ENCODE measurements around the gene MRPL46.
"Not testable (repeated sequence)": the region's sequence is repeated elsewhere in the genome, so short reads cannot be mapped to it uniquely, and the experiment has no call there.

MRPL46 gene

GRCh38 chr15:88449581-88449980 lies 17.6 kb downstream of the MRPL46 start:
- H3K9me3 ChIP-seq (ENCODE audit: low read length) = no peaks in the 10 kb centered on the region
- no peaks in the 10 kb centered on the region for H3K4me1 ChIP-seq (ENCODE audit: insufficient read depth, low read length)
- no peak overlapping the region for H2AFZ ChIP-seq (ENCODE audit: low read depth, low read length)
- peaks cover 8% of the 10 kb centered on the region for H3K27me3 ChIP-seq (ENCODE audit: insufficient read depth, low read length)
- H3K4me3 ChIP-seq (ENCODE audit: low read length) = no peak overlapping the region
- no peaks in the 10 kb centered on the region for H3K36me3 ChIP-seq (ENCODE audit: insufficient read depth, low read length)

- H3K36me3 ChIP-seq (ENCODE audit: insufficient read depth, low read length) = no peaks in the 10 kb centered on the region
- no peak overlapping the region for H2AFZ ChIP-seq (ENCODE audit: low read depth, low read length)
- H3K4me3 ChIP-seq (ENCODE audit: low read length) = no peak overlapping the region
- no peaks in the 10 kb centered on the region for H3K4me1 ChIP-seq (ENCODE audit: insufficient read depth, low read length)
- peaks cover 8% of the 10 kb centered on the region for H3K27me3 ChIP-seq (ENCODE audit: insufficient read depth, low read length)
- no peaks in the 10 kb centered on the region for H3K9me3 ChIP-seq (ENCODE audit: low read length)
Measured at GRCh38 chr15:88448991-88449461, 18.2 kb downstream of the MRPL46 start.

GRCh38 chr15:88447741-88448140 lies 19.4 kb downstream of the MRPL46 start:
- H3K4me3 ChIP-seq (ENCODE audit: low read length) = no peak overlapping the region
- no peaks in the 10 kb centered on the region for H3K36me3 ChIP-seq (ENCODE audit: insufficient read depth, low read length)
- no peaks in the 10 kb centered on the region for H3K4me1 ChIP-seq (ENCODE audit: insufficient read depth, low read length)
- peaks cover 8% of the 10 kb centered on the region for H3K27me3 ChIP-seq (ENCODE audit: insufficient read depth, low read length)
- H2AFZ ChIP-seq (ENCODE audit: low read depth, low read length) = no peak overlapping the region
- no peaks in the 10 kb centered on the region for H3K9me3 ChIP-seq (ENCODE audit: low read length)

GRCh38 chr15:88447206-88447605 lies 20.0 kb downstream of the MRPL46 start:
- no peaks in the 10 kb centered on the region for H3K9me3 ChIP-seq (ENCODE audit: low read length)
- no peaks in the 10 kb centered on the region for H3K36me3 ChIP-seq (ENCODE audit: insufficient read depth, low read length)
- peaks cover 8% of the 10 kb centered on the region for H3K27me3 ChIP-seq (ENCODE audit: insufficient read depth, low read length)

GRCh38 chr15:88441076-88441730 lies 26.0 kb downstream of the MRPL46 start:
- Histone ChIP-seq H3K36me3 (ENCODE audit: insufficient read depth, low read length) (no peaks in the 10 kb centered on the region), H3K4me1 (ENCODE audit: insufficient read depth, low read length) (no peaks in the 10 kb centered on the region), H3K27me3 (ENCODE audit: insufficient read depth, low read length) (no peaks in the 10 kb centered on the region), H3K4me3 (ENCODE audit: low read length) (no peak overlapping the region), H2AFZ (ENCODE audit: low read depth, low read length) (no peak overlapping the region), H3K9me3 (ENCODE audit: low read length) (no peaks in the 10 kb centered on the region)

More at GRCh38 chr15:88447206-88447605, 20.0 kb downstream of the MRPL46 start:
- Histone ChIP-seq H3K4me1 (ENCODE audit: insufficient read depth, low read length) (no peaks in the 10 kb centered on the region), H2AFZ (ENCODE audit: low read depth, low read length) (no peak overlapping the region), H3K4me3 (ENCODE audit: low read length) (no peak overlapping the region)

- Histone ChIP-seq H3K4me3 (ENCODE audit: low read length) (no peak overlapping the region), H2AFZ (ENCODE audit: low read depth, low read length) (no peak overlapping the region), H3K27me3 (ENCODE audit: insufficient read depth, low read length) (no peaks in the 10 kb centered on the region), H3K36me3 (ENCODE audit: insufficient read depth, low read length) (no peaks in the 10 kb centered on the region), H3K9me3 (ENCODE audit: low read length) (no peaks in the 10 kb centered on the region), H3K4me1 (ENCODE audit: insufficient read depth, low read length) (no peaks in the 10 kb centered on the region)
Measured at GRCh38 chr15:88440021-88440420, 27.2 kb downstream of the MRPL46 start.

- H3K36me3 ChIP-seq (ENCODE audit: insufficient read depth, low read length) = no peaks in the 10 kb centered on the region
- H3K9me3 ChIP-seq (ENCODE audit: low read length) = no peaks in the 10 kb centered on the region
- no peak overlapping the region for H3K4me3 ChIP-seq (ENCODE audit: low read length)
- H3K4me1 ChIP-seq (ENCODE audit: insufficient read depth, low read length) = no peaks in the 10 kb centered on the region
- no peak overlapping the region for H2AFZ ChIP-seq (ENCODE audit: low read depth, low read length)
- H3K27me3 ChIP-seq (ENCODE audit: insufficient read depth, low read length) = no peaks in the 10 kb centered on the region
Measured at GRCh38 chr15:88438181-88438580, 29.0 kb downstream of the MRPL46 start.

- H3K9me3 ChIP-seq (ENCODE audit: low read length); H3K27me3 ChIP-seq (ENCODE audit: insufficient read depth, low read length); H3K36me3 ChIP-seq (ENCODE audit: insufficient read depth, low read length); H3K4me1 ChIP-seq (ENCODE audit: insufficient read depth, low read length); H3K4me3 ChIP-seq (ENCODE audit: low read length); H2AFZ ChIP-seq (ENCODE audit: low read depth, low read length): not testable (repeated sequence)
Measured at GRCh38 chr15:88434106-88434505, 33.1 kb downstream of the MRPL46 start.

- no peak overlapping the region for H3K4me3 ChIP-seq (ENCODE audit: low read length)
- no peaks in the 10 kb centered on the region for H3K36me3 ChIP-seq (ENCODE audit: insufficient read depth, low read length)
- peaks cover 8% of the 10 kb centered on the region for H3K27me3 ChIP-seq (ENCODE audit: insufficient read depth, low read length)
- no peak overlapping the region for H2AFZ ChIP-seq (ENCODE audit: low read depth, low read length)
- H3K4me1 ChIP-seq (ENCODE audit: insufficient read depth, low read length) = no peaks in the 10 kb centered on the region
- no peaks in the 10 kb centered on the region for H3K9me3 ChIP-seq (ENCODE audit: low read length)
Measured at GRCh38 chr15:88433046-88433685, 34.0 kb downstream of the MRPL46 start.

- no peaks in the 10 kb centered on the region for H3K9me3 ChIP-seq (ENCODE audit: low read length)
- H2AFZ ChIP-seq (ENCODE audit: low read depth, low read length) = no peak overlapping the region
- peaks cover 23% of the 10 kb centered on the region for H3K27me3 ChIP-seq (ENCODE audit: insufficient read depth, low read length)
Measured at GRCh38 chr15:88431441-88431840, 35.7 kb downstream of the MRPL46 start.

GRCh38 chr15:88430051-88430450 lies 37.1 kb downstream of the MRPL46 start:
- H2AFZ ChIP-seq (ENCODE audit: low read depth, low read length) = no peak overlapping the region
- no peaks in the 10 kb centered on the region for H3K9me3 ChIP-seq (ENCODE audit: low read length)
- H3K4me3 ChIP-seq (ENCODE audit: low read length) = no peak overlapping the region
- H3K36me3 ChIP-seq (ENCODE audit: insufficient read depth, low read length) = no peaks in the 10 kb centered on the region
- no peaks in the 10 kb centered on the region for H3K4me1 ChIP-seq (ENCODE audit: insufficient read depth, low read length)
- H3K27me3 ChIP-seq (ENCODE audit: insufficient read depth, low read length) = peaks cover 34% of the 10 kb centered on the region

More at GRCh38 chr15:88431441-88431840, 35.7 kb downstream of the MRPL46 start:
- Histone ChIP-seq H3K36me3 (ENCODE audit: insufficient read depth, low read length) (no peaks in the 10 kb centered on the region), H3K4me1 (ENCODE audit: insufficient read depth, low read length) (no peaks in the 10 kb centered on the region), H3K4me3 (ENCODE audit: low read length) (no peak overlapping the region)

GRCh38 chr15:88428805-88429605 lies 38.2 kb downstream of the MRPL46 start:
- Histone ChIP-seq H3K4me3 (ENCODE audit: low read length) (no peak overlapping the region), H2AFZ (ENCODE audit: low read depth, low read length) (no peak overlapping the region), H3K4me1 (ENCODE audit: insufficient read depth, low read length) (no peaks in the 10 kb centered on the region), H3K27me3 (ENCODE audit: insufficient read depth, low read length) (peaks cover 34% of the 10 kb centered on the region), H3K9me3 (ENCODE audit: low read length) (no peaks in the 10 kb centered on the region), H3K36me3 (ENCODE audit: insufficient read depth, low read length) (no peaks in the 10 kb centered on the region)

GRCh38 chr15:88428053-88428452 lies 39.1 kb downstream of the MRPL46 start:
- peaks cover 34% of the 10 kb centered on the region for H3K27me3 ChIP-seq (ENCODE audit: insufficient read depth, low read length)
- H3K4me3 ChIP-seq (ENCODE audit: low read length) = no peak overlapping the region
- no peaks in the 10 kb centered on the region for H3K36me3 ChIP-seq (ENCODE audit: insufficient read depth, low read length)
- no peaks in the 10 kb centered on the region for H3K9me3 ChIP-seq (ENCODE audit: low read length)
- H3K4me1 ChIP-seq (ENCODE audit: insufficient read depth, low read length) = no peaks in the 10 kb centered on the region
- no peak overlapping the region for H2AFZ ChIP-seq (ENCODE audit: low read depth, low read length)

Measured in neuron (in vitro differentiated cells).